Measurements from ENCODE around the gene OR4A5. TPM values are rescaled to one million over a fixed set of nuclear protein-coding genes. Genes with fewer than 3 reads are reported as not detected.
"Not testable (repeated sequence)": the region's sequence is repeated elsewhere in the genome, so short reads cannot be mapped to it uniquely, and the experiment has no call there.

The OR4A5 gene, protein sequence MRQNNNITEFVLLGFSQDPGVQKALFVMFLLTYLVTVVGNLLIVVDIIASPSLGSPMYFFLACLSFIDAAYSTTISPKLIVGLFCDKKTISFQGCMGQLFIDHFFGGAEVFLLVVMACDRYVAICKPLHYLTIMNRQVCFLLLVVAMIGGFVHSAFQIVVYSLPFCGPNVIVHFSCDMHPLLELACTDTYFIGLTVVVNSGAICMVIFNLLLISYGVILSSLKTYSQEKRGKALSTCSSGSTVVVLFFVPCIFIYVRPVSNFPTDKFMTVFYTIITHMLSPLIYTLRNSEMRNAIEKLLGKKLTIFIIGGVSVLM
- total RNA-seq (2014; rRNA removed; shearing (Covaris generic)): not detected in 2 replicates

DNA sequence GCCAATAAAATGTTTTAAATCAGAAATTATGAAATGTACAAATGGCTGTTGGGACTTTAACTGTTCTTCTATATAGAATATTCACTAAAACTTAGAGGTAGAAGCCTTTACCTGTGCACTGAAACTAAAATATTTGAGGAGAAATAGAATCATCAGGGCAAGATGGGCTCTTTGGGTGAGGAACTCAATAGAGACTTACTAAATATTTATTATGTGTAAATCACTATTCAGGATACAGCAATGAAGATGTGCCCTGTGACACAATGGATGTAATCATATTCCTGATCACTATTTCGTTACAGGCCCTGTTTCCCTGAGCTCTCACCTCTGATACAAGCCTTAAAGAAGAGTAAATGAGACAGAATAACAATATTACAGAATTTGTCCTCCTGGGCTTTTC lies at the start of gene OR4A5:
Gene OR4A5, plus strand, starts transcription at position 301 of the 400 bp plus-strand sequence. Its CDS starts 53 bp downstream, at position 354.
- in situ Hi-C loops (cut with HindIII; ENCODE audit: low sequenced_read_pairs); DNase-seq (ENCODE audit: low spot score): not testable (repeated sequence)

DNA sequence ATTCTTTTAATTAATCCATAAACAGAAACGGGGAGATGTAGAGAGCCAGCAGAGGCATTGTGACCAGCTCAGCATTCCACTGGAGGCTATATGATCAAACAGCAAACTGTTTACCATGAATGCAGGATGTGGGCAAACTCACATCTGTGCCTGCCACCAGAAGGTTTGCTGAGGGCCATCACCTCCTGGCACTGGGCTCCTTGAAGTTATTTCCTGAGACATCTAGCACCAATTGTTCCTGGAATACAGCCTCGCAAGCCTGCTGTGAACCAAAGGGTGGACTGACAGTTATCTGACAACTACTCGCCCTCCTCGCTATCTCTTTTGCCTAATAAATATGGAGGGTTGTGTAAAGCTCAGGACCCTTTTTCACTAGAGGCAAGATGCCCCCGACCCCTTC lies 13.5 kb downstream of the OR4A5 start:
- DNase-seq (ENCODE audit: low spot score); in situ Hi-C loops (cut with HindIII; ENCODE audit: low sequenced_read_pairs): not testable (repeated sequence)

Other genes starting within 250 kb of the OR4A5 start
- gene OR4C46, start 102.8 kb upstream of the OR4A5 start, total RNA-seq (2014; rRNA removed; shearing (Covaris generic)): not detected in 2 replicates

Measured in G401 (cell line).